KMS-11 (cell line): ENCODE data around the gene KNOP1.
A peak's percentile ranks its signal among the peaks of the same experiment; 100 is the strongest.

Source experiments
- H2AFZ ChIP-seq: fragments of 200-600 bp; sonication (generic); 2 replicates; pipeline ENCODE4 v1.6.1; 2016; ENCODE audit warnings: antibody characterized with exemption, mixed run types, low read depth
- H3K27ac ChIP-seq: fragments of 200-600 bp; sonication (generic); 2 replicates; pipeline ENCODE4 v1.6.1; 2016; ENCODE audit warnings: mild to moderate bottlenecking, mixed run types
- H3K27me3 ChIP-seq: fragments of 200-600 bp; sonication (generic); 2 replicates; pipeline ENCODE4 v1.6.1; 2017; ENCODE audit warnings: mild to moderate bottlenecking, low read depth, mixed run types, moderate library complexity; ENCODE audit not compliant: insufficient read depth
- H3K36me3 ChIP-seq: fragments of 200-600 bp; sonication (generic); 2 replicates; pipeline ENCODE4 v1.6.1; 2017; ENCODE audit warnings: mild to moderate bottlenecking, mixed run types; ENCODE audit not compliant: insufficient read depth
- H3K4me1 ChIP-seq: fragments of 200-600 bp; sonication (generic); 2 replicates; pipeline ENCODE4 v1.6.1; 2016; ENCODE audit warnings: mild to moderate bottlenecking, low read depth, mixed run types; ENCODE audit not compliant: poor library complexity, severe bottlenecking
- H3K4me2 ChIP-seq: fragments of 200-600 bp; sonication (generic); 2 replicates; pipeline ENCODE4 v1.7.0; 2016; ENCODE audit warnings: mild to moderate bottlenecking, mixed run types
- H3K4me3 ChIP-seq: fragments of 200-600 bp; sonication (generic); IDR thresholded peaks from 2 replicates; pipeline ENCODE4 v1.6.1; 2017; ENCODE audit warnings: low read depth, low read length, mixed read lengths; ENCODE audit not compliant: insufficient read depth
- H3K79me2 ChIP-seq: fragments of 200-600 bp; sonication (generic); 2 replicates; pipeline ENCODE4 v1.6.1; 2016; ENCODE audit warnings: low read depth, mixed run types; ENCODE audit not compliant: insufficient read depth
- H3K9ac ChIP-seq: fragments of 200-600 bp; sonication (generic); 2 replicates; pipeline ENCODE4 v1.6.1; 2016; ENCODE audit warnings: mild to moderate bottlenecking, mixed run types
- H4K20me1 ChIP-seq: fragments of 200-600 bp; sonication (generic); 2 replicates; pipeline ENCODE4 v1.6.1; 2016; ENCODE audit warnings: mild to moderate bottlenecking, mixed run types; ENCODE audit not compliant: insufficient read depth
- TF ChIP-seq, protein P1 (sequence below): fragments of 200-600 bp; sonication (generic); conservative IDR thresholded peaks from 2 replicates; pipeline ENCODE4 v1.6.1; 2017; ENCODE audit warnings: low read depth, mild to moderate bottlenecking, antibody characterized with exemption, low read length, moderate library complexity, mixed read lengths

Gene KNOP1, protein sequence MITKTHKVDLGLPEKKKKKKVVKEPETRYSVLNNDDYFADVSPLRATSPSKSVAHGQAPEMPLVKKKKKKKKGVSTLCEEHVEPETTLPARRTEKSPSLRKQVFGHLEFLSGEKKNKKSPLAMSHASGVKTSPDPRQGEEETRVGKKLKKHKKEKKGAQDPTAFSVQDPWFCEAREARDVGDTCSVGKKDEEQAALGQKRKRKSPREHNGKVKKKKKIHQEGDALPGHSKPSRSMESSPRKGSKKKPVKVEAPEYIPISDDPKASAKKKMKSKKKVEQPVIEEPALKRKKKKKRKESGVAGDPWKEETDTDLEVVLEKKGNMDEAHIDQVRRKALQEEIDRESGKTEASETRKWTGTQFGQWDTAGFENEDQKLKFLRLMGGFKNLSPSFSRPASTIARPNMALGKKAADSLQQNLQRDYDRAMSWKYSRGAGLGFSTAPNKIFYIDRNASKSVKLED

DNA sequence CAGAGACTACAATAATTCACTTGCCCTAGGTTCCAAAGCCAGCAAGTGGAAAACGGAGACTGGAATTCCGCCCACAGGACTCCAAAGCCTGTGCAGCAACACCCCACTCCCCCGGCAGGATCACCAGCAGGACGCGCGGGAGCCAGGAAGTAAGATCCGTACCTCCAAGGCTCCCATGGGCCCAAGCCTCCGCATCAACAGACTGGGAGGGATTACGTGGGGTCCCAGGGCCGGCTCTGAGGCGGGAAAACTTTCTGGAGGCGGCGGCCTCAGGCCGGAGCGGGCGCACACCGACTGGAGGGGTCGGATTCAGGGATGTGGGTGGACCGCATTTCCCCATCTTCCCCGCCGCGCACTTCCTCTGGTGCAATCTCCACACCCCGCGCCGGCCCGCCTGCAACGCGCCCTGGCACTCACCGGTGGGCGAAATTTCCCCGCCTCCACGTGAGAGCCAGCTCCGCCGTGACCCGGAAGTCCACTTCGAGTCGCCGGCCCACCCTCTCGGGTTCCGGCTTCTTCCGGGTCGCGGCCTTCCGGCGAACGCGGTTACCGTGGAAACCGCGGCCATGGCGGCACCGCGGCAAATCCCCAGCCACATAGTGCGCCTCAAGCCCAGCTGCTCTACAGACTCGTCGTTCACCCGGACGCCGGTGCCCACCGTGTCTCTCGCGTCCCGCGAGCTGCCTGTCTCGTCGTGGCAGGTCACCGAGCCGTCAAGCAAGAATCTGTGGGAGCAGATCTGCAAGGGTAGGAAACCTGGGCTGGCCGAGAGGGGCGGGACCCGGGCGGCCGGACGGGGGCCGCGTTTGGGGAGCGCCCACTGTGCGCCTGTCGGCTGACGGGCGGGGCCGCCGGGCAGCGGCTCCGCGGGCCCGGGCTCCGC is at the start of gene KNOP1, which contains the start of gene IQCK:
Gene KNOP1 (minus strand): TSS at position 487 of the 883 bp plus-strand sequence. CDS start 3,192 bp downstream, outside the sequence.
Gene IQCK (plus strand): TSS at position 531 of the 883 bp plus-strand sequence. CDS start 36 bp downstream, at position 567.
- H2AFZ ChIP-seq: peak within 1 kb of the TSS; percentile 80
- peak within 1 kb of the TSS; percentile 65 for H3K27ac ChIP-seq
- H3K9ac ChIP-seq: peak within 1 kb of the TSS; percentile 91
- TF ChIP-seq, protein P1, sequence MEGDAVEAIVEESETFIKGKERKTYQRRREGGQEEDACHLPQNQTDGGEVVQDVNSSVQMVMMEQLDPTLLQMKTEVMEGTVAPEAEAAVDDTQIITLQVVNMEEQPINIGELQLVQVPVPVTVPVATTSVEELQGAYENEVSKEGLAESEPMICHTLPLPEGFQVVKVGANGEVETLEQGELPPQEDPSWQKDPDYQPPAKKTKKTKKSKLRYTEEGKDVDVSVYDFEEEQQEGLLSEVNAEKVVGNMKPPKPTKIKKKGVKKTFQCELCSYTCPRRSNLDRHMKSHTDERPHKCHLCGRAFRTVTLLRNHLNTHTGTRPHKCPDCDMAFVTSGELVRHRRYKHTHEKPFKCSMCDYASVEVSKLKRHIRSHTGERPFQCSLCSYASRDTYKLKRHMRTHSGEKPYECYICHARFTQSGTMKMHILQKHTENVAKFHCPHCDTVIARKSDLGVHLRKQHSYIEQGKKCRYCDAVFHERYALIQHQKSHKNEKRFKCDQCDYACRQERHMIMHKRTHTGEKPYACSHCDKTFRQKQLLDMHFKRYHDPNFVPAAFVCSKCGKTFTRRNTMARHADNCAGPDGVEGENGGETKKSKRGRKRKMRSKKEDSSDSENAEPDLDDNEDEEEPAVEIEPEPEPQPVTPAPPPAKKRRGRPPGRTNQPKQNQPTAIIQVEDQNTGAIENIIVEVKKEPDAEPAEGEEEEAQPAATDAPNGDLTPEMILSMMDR: no peak
- H3K36me3 ChIP-seq: no peaks in the 10 kb centered on the region
- H3K79me2 ChIP-seq: peaks cover 40% of the 10 kb centered on the region
- peak within 1 kb of the TSS; percentile 75 for H3K4me2 ChIP-seq
- peak within 1 kb of the TSS; percentile 44 for H3K4me3 ChIP-seq
- H3K27me3 ChIP-seq: no peaks in the 10 kb centered on the region
- peaks cover 10% of the 10 kb centered on the region for H3K4me1 ChIP-seq
- no peaks in the 10 kb centered on the region for H4K20me1 ChIP-seq

DNA sequence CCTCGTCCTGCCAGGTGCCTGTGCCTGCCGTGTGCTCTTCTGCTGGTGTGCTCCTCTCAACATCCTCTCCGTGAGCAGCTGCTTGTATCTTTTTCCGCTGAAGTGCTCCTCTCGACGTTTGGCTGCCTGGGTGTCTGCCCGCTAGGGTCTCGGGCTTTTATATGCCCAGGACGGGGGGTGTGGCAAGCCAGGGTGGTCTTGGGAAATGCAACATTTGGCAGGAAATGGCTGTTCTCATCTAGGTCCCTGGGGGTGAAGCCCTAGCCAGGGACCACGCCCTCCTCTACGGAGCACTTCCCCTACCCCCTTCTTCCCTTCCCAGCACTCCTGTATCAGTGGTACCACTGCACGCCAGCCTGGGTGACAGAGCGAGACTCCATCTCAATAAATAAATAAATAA is 49.5 kb upstream of the KNOP1 start:
- Histone ChIP-seq H2AFZ (no peak overlapping the region), H3K4me1 (no peaks in the 10 kb centered on the region), H3K36me3 (no peaks in the 10 kb centered on the region), H3K4me2 (no peak overlapping the region), H3K79me2 (no peaks in the 10 kb centered on the region), H3K4me3 (no peak overlapping the region), H3K27me3 (no peaks in the 10 kb centered on the region), H4K20me1 (no peaks in the 10 kb centered on the region), H3K9ac (no peak overlapping the region), H3K27ac (no peak overlapping the region)
- TF ChIP-seq, protein P1: no peak

DNA sequence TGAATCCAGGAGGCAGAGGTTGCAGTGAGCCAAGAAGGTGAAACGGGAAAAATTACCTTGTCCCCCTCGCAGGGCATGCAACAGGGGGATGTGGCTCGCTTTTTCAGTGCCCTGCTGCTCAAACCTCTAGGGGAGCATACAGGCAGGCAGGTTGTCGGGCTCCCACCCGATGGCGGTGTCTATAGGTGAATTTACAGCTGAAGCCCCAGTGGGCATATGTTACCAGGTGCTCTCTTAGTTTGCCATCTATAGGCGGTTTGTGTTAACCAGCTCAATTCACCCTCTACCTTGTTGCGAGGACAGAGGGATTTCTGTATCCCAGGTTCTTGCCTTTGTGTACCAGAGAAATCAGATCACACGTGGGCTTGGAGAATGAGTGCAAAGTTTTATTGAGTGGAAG is 49.0 kb upstream of the KNOP1 start:
- Histone ChIP-seq H3K79me2 (no peaks in the 10 kb centered on the region), H3K4me2 (no peak overlapping the region), H3K4me1 (no peaks in the 10 kb centered on the region), H3K4me3 (no peak overlapping the region), H3K27ac (no peak overlapping the region), H3K27me3 (no peaks in the 10 kb centered on the region), H3K9ac (no peak overlapping the region), H4K20me1 (no peaks in the 10 kb centered on the region), H3K36me3 (no peaks in the 10 kb centered on the region), H2AFZ (no peak overlapping the region)
- TF ChIP-seq, protein P1: no peak

DNA sequence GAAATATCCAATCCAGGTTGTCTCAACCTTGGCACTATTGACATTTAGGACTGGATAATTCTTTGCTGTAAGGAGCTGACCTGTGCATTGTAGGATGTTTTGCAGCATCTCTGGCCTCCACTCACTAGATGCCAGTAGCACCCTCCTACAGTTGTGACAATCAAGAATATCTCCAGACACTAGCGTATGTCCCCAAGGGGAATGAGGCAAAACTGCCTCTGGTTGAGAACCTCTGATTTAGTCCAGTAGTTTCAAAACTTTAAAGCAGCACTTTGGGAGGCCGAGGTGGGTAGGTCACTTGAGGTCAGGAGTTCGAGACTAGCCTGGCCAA is 48.5 kb upstream of the KNOP1 start:
- no peak overlapping the region for H2AFZ ChIP-seq
- H3K27ac ChIP-seq: no peak overlapping the region
- H3K4me2 ChIP-seq: no peak overlapping the region
- H3K9ac ChIP-seq: no peak overlapping the region
- TF ChIP-seq, protein P1: no peak
- no peak overlapping the region for H3K4me3 ChIP-seq
- H3K4me1 ChIP-seq: no peaks in the 10 kb centered on the region
- no peaks in the 10 kb centered on the region for H3K36me3 ChIP-seq
- H4K20me1 ChIP-seq: no peaks in the 10 kb centered on the region
- no peaks in the 10 kb centered on the region for H3K79me2 ChIP-seq
- H3K27me3 ChIP-seq: no peaks in the 10 kb centered on the region
